CD4-positive, alpha-beta T cell treated with Interferon gamma for 1 hour (primary cell): ENCODE measurements around the gene SWT1.

Experiments
- DNase-seq: peaks from one replicate; pipeline ENCODE4 v3.0.0-alpha.2; 2020

SWT1 gene

GRCh38 chr1:185324118-185324517 is 167.2 kb downstream of the SWT1 start:
- DNase-seq, result no peak

- no peak for DNase-seq
Observed at GRCh38 chr1:185325413-185325812, 168.4 kb downstream of the SWT1 start.

- DNase-seq, result no peak
Observed at GRCh38 chr1:185328255-185328654, 171.3 kb downstream of the SWT1 start.

- DNase-seq, result no peak
Observed at GRCh38 chr1:185334182-185334581, 177.2 kb downstream of the SWT1 start.

GRCh38 chr1:185337246-185337645 is 180.3 kb downstream of the SWT1 start:
- DNase-seq, result no peak

- peak; percentile 24 for DNase-seq
Observed at GRCh38 chr1:185338719-185339622, 182.0 kb downstream of the SWT1 start.

- DNase-seq, result no peak
Observed at GRCh38 chr1:185341196-185341781, 184.3 kb downstream of the SWT1 start.
